Inferior parietal cortex (tissue), 1 donor: ENCODE data around the gene SLIT1.

Source experiments
- DNase-seq: peaks from one replicate; pipeline ENCODE4 v3.0.0-alpha.2; 2016; ENCODE audit errors: extremely low spot score

The SLIT1 gene

GRCh38 chr10:97140049-97140846 lies 45.5 kb downstream of the SLIT1 start:
- DNase-seq, result no peak

GRCh38 chr10:97139651-97140048 lies 46.1 kb downstream of the SLIT1 start:
- no peak for DNase-seq

GRCh38 chr10:97138846-97139245 lies 46.9 kb downstream of the SLIT1 start:
- DNase-seq, result no peak

- no peak for DNase-seq
Measured at GRCh38 chr10:97138174-97138573, 47.6 kb downstream of the SLIT1 start.

- no peak for DNase-seq
Measured at GRCh38 chr10:97136756-97137155, 49.0 kb downstream of the SLIT1 start.

GRCh38 chr10:97135464-97135863 lies 50.3 kb downstream of the SLIT1 start:
- DNase-seq, result no peak

GRCh38 chr10:97134983-97135382 lies 50.8 kb downstream of the SLIT1 start:
- no peak for DNase-seq

- no peak for DNase-seq
Measured at GRCh38 chr10:97134110-97134509, 51.6 kb downstream of the SLIT1 start.

- DNase-seq, result no peak
Measured at GRCh38 chr10:97132273-97132672, 53.5 kb downstream of the SLIT1 start.

- DNase-seq, result peak; percentile 53
Measured at GRCh38 chr10:97131666-97132065, 54.1 kb downstream of the SLIT1 start.

GRCh38 chr10:97131181-97131628 lies 54.6 kb downstream of the SLIT1 start:
- no peak for DNase-seq

- no peak for DNase-seq
Measured at GRCh38 chr10:97129666-97130065, 56.1 kb downstream of the SLIT1 start.

- no peak for DNase-seq
Measured at GRCh38 chr10:97128516-97129154, 57.1 kb downstream of the SLIT1 start.

GRCh38 chr10:97128039-97128492 lies 57.7 kb downstream of the SLIT1 start:
- no peak for DNase-seq

- no peak for DNase-seq
Measured at GRCh38 chr10:97127509-97127908, 58.2 kb downstream of the SLIT1 start.

- no peak for DNase-seq
Measured at GRCh38 chr10:97124211-97124610, 61.5 kb downstream of the SLIT1 start.

- no peak for DNase-seq
Measured at GRCh38 chr10:97123765-97124164, 62.0 kb downstream of the SLIT1 start.

- no peak for DNase-seq
Measured at GRCh38 chr10:97121041-97121440, 64.7 kb downstream of the SLIT1 start.

GRCh38 chr10:97120370-97120769 lies 65.4 kb downstream of the SLIT1 start:
- DNase-seq, result no peak

- DNase-seq, result no peak
Measured at GRCh38 chr10:97119058-97119745, 66.6 kb downstream of the SLIT1 start.

GRCh38 chr10:97117372-97117771 lies 68.4 kb downstream of the SLIT1 start:
- DNase-seq, result no peak

GRCh38 chr10:97116462-97117162 lies 69.1 kb downstream of the SLIT1 start:
- DNase-seq, result no peak
